Muscle layer of colon (tissue), 2 donors: ENCODE measurements around the gene COG4.
A peak's percentile ranks its signal among the peaks of the same experiment; 100 is the strongest.

Source experiments
- H3K27ac ChIP-seq: one replicate; pipeline ENCODE4 v1.7.0; 2013; ENCODE audit warnings: low read depth, mild to moderate bottlenecking, low read length, moderate library complexity
- H3K27me3 ChIP-seq, 2 donors: one replicate each; pipeline ENCODE4 v1.7.0; 2013; ENCODE audit warnings: low read length in 2 of 2, mild to moderate bottlenecking in 2 of 2; ENCODE audit not compliant: insufficient read depth in 2 of 2, control insufficient read depth in 1 of 2
- H3K36me3 ChIP-seq: one replicate; pipeline ENCODE4 v1.7.0; 2013; ENCODE audit warnings: mild to moderate bottlenecking, low read length; ENCODE audit not compliant: insufficient read depth
- H3K4me1 ChIP-seq: one replicate; pipeline ENCODE4 v1.7.0; 2013; ENCODE audit warnings: mild to moderate bottlenecking, low read length; ENCODE audit not compliant: insufficient read depth
- H3K4me3 ChIP-seq, 2 donors: one replicate each; pipeline ENCODE4 v1.7.0; 2013; ENCODE audit warnings: low read length in 2 of 2, low read depth in 1 of 2, mild to moderate bottlenecking in 1 of 2, moderate library complexity in 1 of 2
- H3K9ac ChIP-seq: one replicate; pipeline ENCODE4 v1.7.0; 2013; ENCODE audit warnings: low read length
- H3K9me3 ChIP-seq: one replicate; pipeline ENCODE4 v1.7.0; 2013; ENCODE audit warnings: mild to moderate bottlenecking, low read length
- donor health status: abdominal sarcoma.
- donor health status: Adenocarcinoma of cecum.

Gene COG4

GRCh38 chr16:70523076-70523742 is at the start of gene COG4:
TSS of gene COG4 (minus strand) at chr16:70523554. CDS start at chr16:70523543, 11 bp downstream.
- peak within 1 kb of the TSS; percentile 89 to 96 for H3K4me3 ChIP-seq
- H3K36me3 ChIP-seq = peaks cover 28% of the 10 kb centered on the region
- H3K27me3 ChIP-seq = no peaks in the 10 kb centered on the region
- peak within 1 kb of the TSS; percentile 96 for H3K27ac ChIP-seq
- H3K9ac ChIP-seq = peak within 1 kb of the TSS; percentile 83
- H3K4me1 ChIP-seq = peaks cover 27% of the 10 kb centered on the region
- no peaks in the 10 kb centered on the region for H3K9me3 ChIP-seq

DNA sequence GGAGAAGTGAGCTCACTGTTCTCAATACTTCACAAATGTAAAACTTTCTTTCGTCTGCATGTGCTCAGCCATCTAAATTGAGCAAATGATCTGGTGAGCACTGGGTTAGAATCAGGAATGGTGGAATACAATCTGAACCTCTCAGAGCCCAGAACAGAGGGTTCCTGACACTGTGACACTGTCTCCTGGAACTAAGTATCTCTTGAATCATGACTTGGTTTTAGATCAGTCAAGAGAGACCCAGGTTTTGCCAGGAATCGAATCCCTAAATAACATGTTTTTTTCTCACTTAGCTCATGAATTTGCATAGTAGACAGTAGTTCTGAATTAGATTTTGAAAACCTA is 49.5 kb upstream of the COG4 start:
- no peak overlapping the region for H3K4me3 ChIP-seq
- no peak overlapping the region for H3K9ac ChIP-seq
- no peaks in the 10 kb centered on the region for H3K27me3 ChIP-seq
- peaks cover 35% of the 10 kb centered on the region for H3K4me1 ChIP-seq
- peaks cover 57% of the 10 kb centered on the region for H3K36me3 ChIP-seq
- H3K27ac ChIP-seq = no peak overlapping the region
- no peaks in the 10 kb centered on the region for H3K9me3 ChIP-seq

DNA sequence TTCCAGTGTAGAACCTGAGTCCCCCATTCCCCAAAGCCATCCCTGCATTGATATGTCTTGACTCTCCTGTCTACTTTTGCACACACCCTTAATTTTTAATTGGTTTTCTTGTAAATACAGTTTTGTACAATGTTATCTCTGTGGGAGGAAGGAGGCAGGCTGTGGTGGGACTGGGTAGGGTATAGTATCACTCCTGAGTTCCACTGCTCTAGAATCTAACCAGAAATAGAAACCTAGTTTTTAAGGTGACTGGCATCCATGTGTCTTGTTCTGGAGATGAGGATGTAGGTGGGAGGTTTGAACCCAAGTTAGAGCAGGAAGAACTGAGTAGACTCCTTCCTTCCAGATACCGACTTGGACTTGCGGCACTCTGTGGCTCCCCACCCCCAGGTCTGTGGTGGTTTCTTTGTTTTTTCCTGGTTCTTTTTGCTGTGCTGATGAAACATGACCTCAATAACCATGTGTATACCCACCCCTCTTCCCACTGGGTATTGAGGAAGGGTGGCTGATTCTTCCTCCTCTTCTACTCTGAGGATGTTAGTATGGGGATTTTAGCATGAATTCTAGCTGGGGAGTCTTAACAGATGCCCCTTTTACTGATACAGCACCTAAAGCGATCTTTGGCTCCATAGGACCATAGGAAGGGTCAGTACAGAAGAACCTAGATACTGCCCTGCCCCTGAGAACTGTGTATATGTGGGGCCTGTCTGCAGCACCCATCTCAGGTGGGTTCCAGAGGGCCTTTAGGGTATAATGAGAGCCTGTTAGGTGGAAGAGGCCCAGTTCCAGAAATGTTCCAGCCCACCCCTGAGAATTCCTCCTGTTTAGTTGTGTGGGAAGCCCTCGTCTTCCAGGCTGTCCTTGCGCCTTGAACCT is 48.9 kb upstream of the COG4 start:
- Histone ChIP-seq H3K27ac (no peak overlapping the region), H3K36me3 (peaks cover 63% of the 10 kb centered on the region), H3K9ac (no peak overlapping the region), H3K27me3 (no peaks in the 10 kb centered on the region), H3K9me3 (no peaks in the 10 kb centered on the region), H3K4me1 (peaks cover 35% of the 10 kb centered on the region), H3K4me3 (no peak overlapping the region)

- H3K36me3 ChIP-seq = peaks cover 69% of the 10 kb centered on the region
- peaks cover 31% of the 10 kb centered on the region for H3K4me1 ChIP-seq
- no peaks in the 10 kb centered on the region for H3K9me3 ChIP-seq
- no peak overlapping the region for H3K27ac ChIP-seq
- no peak overlapping the region for H3K4me3 ChIP-seq
- H3K9ac ChIP-seq = no peak overlapping the region
- no peaks in the 10 kb centered on the region for H3K27me3 ChIP-seq
Observed at GRCh38 chr16:70571623-70572022, 48.3 kb upstream of the COG4 start.

- peaks cover 75% of the 10 kb centered on the region for H3K36me3 ChIP-seq
- no peak overlapping the region for H3K4me3 ChIP-seq
- no peak overlapping the region for H3K27ac ChIP-seq
- H3K27me3 ChIP-seq = no peaks in the 10 kb centered on the region
- H3K9me3 ChIP-seq = no peaks in the 10 kb centered on the region
- H3K4me1 ChIP-seq = peaks cover 27% of the 10 kb centered on the region
- no peak overlapping the region for H3K9ac ChIP-seq
Observed at GRCh38 chr16:70570967-70571570, 47.7 kb upstream of the COG4 start.

DNA sequence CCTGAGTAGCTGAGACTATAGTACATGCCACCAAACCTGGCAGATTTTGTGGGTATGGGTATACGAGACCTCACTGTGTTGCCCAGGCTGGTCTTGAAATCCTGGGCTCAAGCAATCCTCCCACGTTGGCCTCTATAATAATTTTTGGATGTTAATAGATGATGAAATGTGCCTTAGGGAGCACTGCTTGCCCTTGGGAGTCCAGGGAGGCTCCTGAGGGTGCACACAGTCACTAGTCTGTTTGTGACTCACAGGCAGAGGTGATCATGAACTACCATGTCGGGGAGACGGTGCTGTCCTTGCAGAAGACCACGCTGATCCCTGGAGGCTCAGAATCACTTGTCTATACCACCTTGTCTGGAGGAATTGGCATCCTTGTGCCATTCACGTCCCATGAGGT is 46.4 kb upstream of the COG4 start:
- Histone ChIP-seq H3K27ac (no peak overlapping the region), H3K36me3 (peaks cover 86% of the 10 kb centered on the region), H3K9ac (no peak overlapping the region), H3K9me3 (no peaks in the 10 kb centered on the region), H3K4me3 (no peak overlapping the region), H3K27me3 (no peaks in the 10 kb centered on the region), H3K4me1 (peaks cover 35% of the 10 kb centered on the region)

GRCh38 chr16:70568601-70569237 is 45.4 kb upstream of the COG4 start:
- no peaks in the 10 kb centered on the region for H3K27me3 ChIP-seq

GRCh38 chr16:70565053-70565452 is 41.7 kb upstream of the COG4 start:
- H3K36me3 ChIP-seq = peaks cover 95% of the 10 kb centered on the region
- no peak overlapping the region for H3K27ac ChIP-seq
- no peak overlapping the region for H3K4me3 ChIP-seq

More at GRCh38 chr16:70568601-70569237, 45.4 kb upstream of the COG4 start:
- Histone ChIP-seq H3K27ac (no peak overlapping the region), H3K9me3 (no peaks in the 10 kb centered on the region), H3K9ac (no peak overlapping the region), H3K4me1 (peaks cover 28% of the 10 kb centered on the region), H3K36me3 (peaks cover 96% of the 10 kb centered on the region), H3K4me3 (no peak overlapping the region)

DNA sequence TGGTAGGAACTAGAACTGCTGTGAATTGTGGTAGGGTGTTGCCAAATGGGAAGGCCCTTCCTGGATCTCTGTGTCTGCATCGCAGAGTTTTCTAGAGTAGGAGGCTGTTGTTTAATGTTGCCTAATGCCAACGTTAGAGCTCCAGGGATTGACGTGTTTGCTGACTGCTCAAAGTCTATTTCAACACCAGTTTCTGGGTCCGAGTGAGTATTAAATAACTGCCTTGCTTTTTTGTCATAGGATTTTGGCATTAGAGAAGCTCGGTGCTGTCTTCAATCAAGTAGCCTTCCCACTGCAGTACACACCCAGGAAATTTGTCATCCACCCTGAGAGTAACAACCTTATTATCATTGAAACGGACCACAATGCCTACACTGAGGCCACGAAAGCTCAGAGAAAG is 40.3 kb upstream of the COG4 start:
- peaks cover 10% of the 10 kb centered on the region for H3K4me1 ChIP-seq

More at GRCh38 chr16:70565053-70565452, 41.7 kb upstream of the COG4 start:
- H3K27me3 ChIP-seq = no peaks in the 10 kb centered on the region
- peaks cover 10% of the 10 kb centered on the region for H3K4me1 ChIP-seq
- H3K9ac ChIP-seq = no peak overlapping the region
- no peaks in the 10 kb centered on the region for H3K9me3 ChIP-seq

DNA sequence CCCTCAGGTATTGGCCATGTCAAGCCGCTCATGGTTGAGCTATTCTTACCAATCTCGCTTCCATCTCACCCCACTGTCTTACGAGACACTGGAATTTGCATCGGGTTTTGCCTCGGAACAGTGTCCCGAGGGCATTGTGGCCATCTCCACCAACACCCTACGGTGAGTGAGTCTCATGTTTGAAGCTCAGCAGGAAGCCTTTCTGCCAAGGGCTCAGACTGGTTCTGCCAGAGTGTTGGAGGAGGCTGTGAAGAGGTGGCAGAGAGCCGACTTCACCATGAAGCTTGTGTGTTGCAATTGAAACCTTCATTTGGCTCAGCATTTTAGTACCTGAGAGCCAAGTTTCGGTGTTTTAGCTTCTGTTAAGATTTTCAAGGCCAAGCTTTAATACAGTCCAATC is 38.3 kb upstream of the COG4 start:
- Histone ChIP-seq H3K4me1 (peaks cover 10% of the 10 kb centered on the region), H3K27ac (no peak overlapping the region), H3K27me3 (no peaks in the 10 kb centered on the region), H3K9me3 (no peaks in the 10 kb centered on the region), H3K36me3 (peaks cover 83% of the 10 kb centered on the region), H3K9ac (no peak overlapping the region), H3K4me3 (no peak overlapping the region)

More for the DNA sequence above, 40.3 kb upstream of the COG4 start:
- H3K4me3 ChIP-seq = no peak overlapping the region
- no peak overlapping the region for H3K9ac ChIP-seq
- H3K36me3 ChIP-seq = peaks cover 86% of the 10 kb centered on the region
- no peak overlapping the region for H3K27ac ChIP-seq
- H3K9me3 ChIP-seq = no peaks in the 10 kb centered on the region
- H3K27me3 ChIP-seq = no peaks in the 10 kb centered on the region

DNA sequence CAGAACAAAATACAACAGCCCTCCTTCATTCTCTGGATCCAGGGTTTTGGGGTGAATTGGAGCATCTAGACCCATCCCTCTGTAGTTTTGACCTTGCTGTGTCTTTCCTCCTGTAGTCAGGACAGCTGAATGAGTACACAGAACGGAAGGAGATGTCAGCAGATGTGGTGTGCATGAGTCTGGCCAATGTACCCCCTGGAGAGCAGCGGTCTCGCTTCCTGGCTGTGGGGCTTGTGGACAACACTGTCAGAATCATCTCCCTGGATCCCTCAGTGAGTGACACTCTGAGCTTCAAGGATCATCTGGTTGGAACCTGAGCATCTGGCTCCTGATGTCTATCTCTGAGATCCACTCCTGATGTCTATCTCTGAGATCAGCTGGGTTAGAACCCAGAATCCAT is 32.7 kb upstream of the COG4 start:
- Histone ChIP-seq H3K36me3 (peaks cover 82% of the 10 kb centered on the region), H3K9ac (no peak overlapping the region), H3K4me3 (no peak overlapping the region), H3K27ac (no peak overlapping the region), H3K4me1 (no peaks in the 10 kb centered on the region), H3K27me3 (no peaks in the 10 kb centered on the region), H3K9me3 (no peaks in the 10 kb centered on the region)
